Keratinocyte (primary cell): ENCODE results near the gene TMEM225B.
"Not testable (repeated sequence)": the region's sequence is repeated elsewhere in the genome, so short reads cannot be mapped to it uniquely, and the experiment has no call there.

Experiments
- CTCF ChIP-seq, 3 experiments: IDR thresholded peaks in 1 of 3; conservative IDR thresholded peaks in 1 of 3; optimal IDR thresholded peaks in 1 of 3; 2 replicates in 2 of 3; 3 replicates in 1 of 3; pipeline versions ENCODE3 to v1.5.1; 2011; ENCODE audit warnings: low read length in 3 of 3, mild to moderate bottlenecking in 3 of 3, moderate library complexity in 2 of 3, control low read depth in 1 of 3, inconsistent platforms in 1 of 3; ENCODE audit not compliant: insufficient read depth in 2 of 3; ENCODE audit errors: extremely low read depth in 1 of 3
- EZH2 ChIP-seq: IDR thresholded peaks from one replicate; pipeline ENCODE4 v1.6.1; 2012; ENCODE audit warnings: inconsistent platforms, mild to moderate bottlenecking, low read length, moderate library complexity

- TF ChIP-seq CTCF (optimal IDR thresholded peaks at IDR 0.05 in 1 of 3, IDR thresholded peaks at IDR 0.05 in 1 of 3, conservative IDR thresholded peaks at IDR 0.05 in 1 of 3; ENCODE audit: extremely low read depth in 1 of 3, insufficient read depth in 2 of 3, low read length in 3 of 3); EZH2: not testable (repeated sequence)
These were observed 48.5 kb upstream of the TMEM225B start for GRCh38 chr7:99549545-99549944.
